Activated CD4-positive, CD25-positive, alpha-beta regulatory T cell treated with anti-CD3 and anti-CD28 coated beads, Interleukin-2, amount 50 U/mL, for 16 hours (primary cell): ENCODE measurements around the gene FAM229B.

Experiments
- DNase-seq: peaks from one replicate; pipeline ENCODE4 v3.0.0-alpha.2; 2020; ENCODE audit warnings: low read depth, low spot score

The FAM229B gene

DNA sequence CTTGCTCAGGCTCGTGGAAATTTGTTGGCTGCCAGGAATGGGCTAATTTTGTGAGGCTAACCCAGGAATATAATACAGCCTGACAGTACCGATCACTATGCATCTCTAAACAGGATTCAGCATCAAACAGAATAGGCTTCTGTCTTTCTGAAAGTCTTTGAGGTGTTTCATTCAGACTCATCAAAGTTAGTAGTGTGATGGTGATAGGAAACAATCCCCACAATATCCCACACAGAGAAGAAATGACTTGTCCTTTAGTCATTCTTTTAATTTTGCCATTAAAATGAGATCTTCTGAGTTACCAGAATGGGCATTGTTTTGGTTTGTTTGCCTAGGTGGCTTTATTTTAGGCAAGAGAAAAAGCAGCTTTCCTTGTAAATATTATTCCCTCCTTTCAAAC lies 54.3 kb downstream of the FAM229B start:
- no peak for DNase-seq

DNA sequence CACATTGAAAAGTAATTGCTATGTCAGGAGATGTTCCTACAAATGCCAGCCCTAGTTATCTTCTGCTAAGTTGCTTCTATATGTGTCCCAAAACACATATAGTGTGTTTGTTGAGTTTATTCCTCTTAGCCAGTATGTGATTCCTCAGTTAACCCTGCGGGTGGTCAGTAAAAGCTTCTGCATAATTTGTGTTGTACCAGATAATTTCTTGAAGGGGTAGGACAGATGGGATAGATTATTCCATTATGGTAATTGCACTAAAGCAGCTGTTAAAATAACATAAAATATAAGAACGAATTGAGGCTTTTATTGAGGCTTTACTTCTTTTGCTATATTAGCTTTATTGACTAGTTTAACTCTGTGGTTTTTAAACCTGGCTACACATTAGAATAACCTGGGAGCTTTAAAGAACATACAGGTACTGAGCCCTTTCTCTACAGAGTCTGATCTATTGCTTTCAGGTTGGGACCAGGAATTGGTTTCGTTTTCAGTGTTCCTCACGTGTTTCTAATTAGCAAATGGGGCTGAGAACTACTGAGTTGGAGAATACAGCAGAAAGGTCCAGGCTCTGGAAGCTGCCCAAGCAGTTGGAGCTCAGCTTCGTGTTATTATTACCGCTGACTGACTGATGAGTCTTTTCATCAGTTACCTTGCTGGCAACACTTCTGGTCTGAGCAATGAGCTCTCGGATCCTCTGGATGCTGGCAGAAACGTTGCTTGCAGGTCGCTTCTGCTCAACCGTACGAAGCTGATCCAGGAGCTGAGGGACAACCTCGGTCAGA lies 56.9 kb downstream of the FAM229B start:
- DNase-seq, result no peak

DNA sequence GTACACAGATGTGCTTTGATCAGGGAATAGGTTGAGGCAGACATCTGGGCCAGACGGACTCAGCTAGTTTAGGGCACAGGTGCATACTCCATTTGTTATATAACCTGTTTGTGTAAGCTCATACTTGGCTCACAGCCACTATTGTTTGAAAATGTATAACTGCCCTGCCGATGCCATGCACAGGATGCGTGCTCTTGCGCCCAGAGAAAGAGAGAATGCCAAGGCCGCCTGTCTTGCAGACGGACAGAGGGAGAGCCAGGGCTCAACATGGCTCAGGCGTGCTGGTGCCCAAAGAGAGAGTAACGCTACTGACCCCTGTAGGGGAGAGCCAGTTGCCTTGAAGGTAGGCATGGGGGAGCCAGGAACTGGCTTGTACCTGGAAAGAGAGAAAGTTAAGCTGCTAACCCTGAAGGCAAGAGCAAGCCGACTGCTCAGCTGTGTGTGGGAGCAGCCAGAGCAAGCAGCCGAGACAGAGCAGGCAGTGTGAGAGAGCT lies 57.7 kb downstream of the FAM229B start:
- DNase-seq, result no peak

DNA sequence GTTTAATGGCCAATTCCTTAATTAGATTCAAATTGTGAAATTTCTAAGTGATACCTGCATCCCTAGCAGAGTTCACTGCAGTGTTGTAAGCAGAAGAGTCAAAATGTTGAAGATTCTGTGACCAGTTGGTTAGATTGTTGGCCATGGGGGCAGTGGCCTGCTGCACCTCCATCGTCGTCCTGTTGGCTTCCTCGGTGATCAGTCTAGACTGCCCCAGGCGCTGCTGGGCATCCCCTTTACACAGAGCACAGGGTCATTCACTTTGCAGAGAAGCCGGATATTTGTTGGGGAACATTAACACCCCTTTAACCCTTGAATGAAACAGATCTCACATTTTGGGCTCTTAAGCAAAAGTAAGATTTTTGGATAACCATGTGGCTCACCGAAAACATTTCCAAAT lies 60.7 kb downstream of the FAM229B start:
- DNase-seq, result no peak

DNA sequence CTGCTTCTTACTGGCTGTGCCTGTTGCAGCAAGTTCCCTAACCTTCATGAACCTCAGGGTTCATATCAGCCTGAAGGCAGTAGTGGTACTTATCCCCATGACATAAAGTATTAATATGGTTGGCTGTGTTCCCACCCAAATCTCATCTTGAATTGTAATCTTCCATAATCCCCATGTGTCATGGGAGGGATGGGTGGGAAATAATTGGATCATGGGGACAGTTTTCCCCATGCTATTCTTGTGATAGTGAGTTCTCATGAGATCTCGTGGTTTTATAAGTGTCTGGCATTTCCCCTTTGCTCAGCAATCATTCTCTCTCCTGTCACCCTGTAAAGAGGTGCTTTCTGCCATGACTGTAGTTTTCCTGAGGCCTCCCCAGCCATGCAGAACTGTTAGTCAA lies 61.8 kb downstream of the FAM229B start:
- no peak for DNase-seq

DNA sequence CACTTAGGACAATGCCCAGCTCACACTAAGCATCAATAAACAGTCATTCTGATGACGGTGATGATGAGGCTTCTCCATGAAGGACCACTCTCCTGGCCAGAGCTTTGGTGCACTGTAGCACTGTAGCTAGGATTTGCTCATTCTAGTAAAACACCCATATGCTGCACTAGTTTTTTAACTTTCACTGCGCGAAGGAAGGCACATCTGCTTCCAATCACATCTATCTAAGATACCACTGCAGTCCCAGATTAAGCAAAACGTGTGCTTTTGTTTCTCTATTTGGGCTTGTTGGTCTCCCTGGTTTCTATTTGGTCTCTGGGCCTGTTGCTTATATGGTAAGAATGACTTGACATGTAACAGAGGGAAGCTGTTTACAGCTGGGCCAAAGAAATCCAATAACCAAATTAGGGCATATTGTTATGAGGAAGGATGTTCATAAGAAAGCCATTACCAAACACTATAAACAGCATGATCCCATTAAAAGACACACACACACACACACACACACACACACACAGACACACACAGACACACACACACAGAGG lies 62.4 kb downstream of the FAM229B start:
- no peak for DNase-seq

DNA sequence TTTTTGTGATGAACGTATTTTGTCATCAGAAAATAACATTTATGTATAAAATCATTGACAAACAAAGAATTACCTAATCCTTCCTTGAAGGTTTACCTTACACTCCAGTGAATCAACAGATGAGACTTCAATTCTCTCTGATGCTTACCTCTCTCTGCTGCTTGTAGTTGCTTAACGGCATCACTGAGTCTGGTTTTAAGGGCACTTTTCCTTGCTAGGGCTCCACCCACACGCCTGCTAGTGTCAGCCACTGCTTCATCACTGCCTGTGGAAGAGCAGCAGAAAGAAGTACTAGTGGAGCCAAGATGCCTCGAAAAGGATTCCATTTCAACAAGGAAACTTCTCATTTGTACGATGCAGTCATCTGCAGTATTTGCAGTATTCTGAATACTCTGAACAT lies 63.0 kb downstream of the FAM229B start:
- DNase-seq, result no peak
